HG02610 (cell line): ENCODE data around the gene EDNRA.
"Not testable (repeated sequence)": the region's sequence is repeated elsewhere in the genome, so short reads cannot be mapped to it uniquely, and the experiment has no call there.

Source experiments
- ATAC-seq: cut with Tn5 transposase; IDR thresholded peaks from one replicate; pipeline ENCODE4 v1.9.1; 2021; ENCODE audit warnings: mild to moderate bottlenecking, moderate library complexity; ENCODE audit not compliant: unreplicated experiment

Gene EDNRA

GRCh38 chr4:147480891-147481576 lies at the start of gene EDNRA:
Gene EDNRA (plus strand): TSS chr4:147481097. CDS start chr4:147485682, 4,585 bp downstream.
- ATAC-seq = no peak

GRCh38 chr4:147434370-147434769 lies 46.5 kb upstream of the EDNRA start:
- not testable (repeated sequence) for ATAC-seq

- ATAC-seq = no peak
Measured at GRCh38 chr4:147440442-147440841, 40.5 kb upstream of the EDNRA start.

GRCh38 chr4:147447786-147448185 lies 33.1 kb upstream of the EDNRA start:
- no peak for ATAC-seq

- no peak for ATAC-seq
Measured at GRCh38 chr4:147453561-147454141, 27.2 kb upstream of the EDNRA start.

- ATAC-seq = no peak
Measured at GRCh38 chr4:147456706-147457105, 24.2 kb upstream of the EDNRA start.

- no peak for ATAC-seq
Measured at GRCh38 chr4:147461161-147461560, 19.7 kb upstream of the EDNRA start.

- no peak for ATAC-seq
Measured at GRCh38 chr4:147463065-147463464, 17.8 kb upstream of the EDNRA start.

- no peak for ATAC-seq
Measured at GRCh38 chr4:147465461-147465860, 15.4 kb upstream of the EDNRA start.

- ATAC-seq = no peak
Measured at GRCh38 chr4:147477439-147477838, 3.5 kb upstream of the EDNRA start.

GRCh38 chr4:147479376-147479775 lies 1.5 kb upstream of the EDNRA start:
- ATAC-seq = no peak

GRCh38 chr4:147479786-147480185 lies 1.1 kb upstream of the EDNRA start:
- ATAC-seq = no peak

- ATAC-seq = no peak
Measured at GRCh38 chr4:147480502-147480890, 401 bp upstream of the EDNRA start.

- peak; percentile 48 for ATAC-seq
Measured at GRCh38 chr4:147481577-147482109, 746 bp downstream of the EDNRA start.

GRCh38 chr4:147482281-147482680 lies 1.4 kb downstream of the EDNRA start:
- ATAC-seq = no peak

- ATAC-seq = no peak
Measured at GRCh38 chr4:147485167-147485566, 4.3 kb downstream of the EDNRA start.

GRCh38 chr4:147487616-147488015 lies 6.7 kb downstream of the EDNRA start:
- no peak for ATAC-seq

GRCh38 chr4:147488556-147488955 lies 7.7 kb downstream of the EDNRA start:
- ATAC-seq = no peak

- no peak for ATAC-seq
Measured at GRCh38 chr4:147491086-147491485, 10.2 kb downstream of the EDNRA start.

GRCh38 chr4:147492306-147492705 lies 11.4 kb downstream of the EDNRA start:
- ATAC-seq = no peak

GRCh38 chr4:147492761-147493160 lies 11.9 kb downstream of the EDNRA start:
- ATAC-seq = peak; percentile 57

GRCh38 chr4:147493307-147493706 lies 12.4 kb downstream of the EDNRA start:
- no peak for ATAC-seq
